PC-9 (cell line): Measurements from ENCODE around the gene NUDT17. TPM values are rescaled to one million over a fixed set of nuclear protein-coding genes. Genes with fewer than 3 reads are reported as not detected.

Experiments used
- BruUV-seq: library from RNA; stranded (reverse); fragments of 400-500 nt; replicated peaks from 2 replicates; lab custom pipeline; 2021; lab: Mats Ljungman, UMichigan
- CTCF ChIA-PET: fragments of 300-600 bp; sonication (Branson Sonifier 250); formaldehyde crosslinking; loops from one replicate; lab custom pipeline; 2022; ENCODE audit warnings: antibody characterized with exemption; lab: Charles Lee
- POLR2A ChIA-PET: fragments of 300-600 bp; sonication (Branson Sonifier 250); formaldehyde crosslinking; loops from one replicate; lab custom pipeline; 2022; ENCODE audit warnings: antibody characterized with exemption; ENCODE audit not compliant: unreplicated experiment; lab: Charles Lee
- DNase-seq, 2 experiments: peaks; one replicate each; pipeline versions ENCODE4 v3.0.0 to v3.0.0-alpha.2; 2015 to 2022; ENCODE audit warnings: mixed read lengths in 1 of 2
- H2AFZ ChIP-seq: fragments of 200-600 bp; sonication (generic); 2 replicates; pipeline ENCODE4 v1.8.1; 2017; ENCODE audit warnings: antibody characterized with exemption
- H3F3A ChIP-seq: fragments of 200-600 bp; sonication (generic); 2 replicates; pipeline ENCODE4 v1.8.1; 2017; ENCODE audit warnings: antibody characterized with exemption, mild to moderate bottlenecking, low read depth; ENCODE audit not compliant: insufficient read depth
- H3K27ac ChIP-seq: fragments of 200-600 bp; sonication (generic); 2 replicates; pipeline ENCODE4 v1.6.1; 2016; ENCODE audit warnings: mixed run types
- H3K27me3 ChIP-seq: fragments of 200-600 bp; sonication (generic); 2 replicates; pipeline ENCODE4 v1.6.1; 2016; ENCODE audit warnings: low read depth, mixed run types; ENCODE audit not compliant: insufficient read depth
- H3K36me3 ChIP-seq: fragments of 200-600 bp; sonication (generic); 2 replicates; pipeline ENCODE4 v1.6.1; 2016; ENCODE audit warnings: low read depth, mixed run types
- H3K4me1 ChIP-seq: fragments of 200-600 bp; sonication (generic); replicated peaks from 2 replicates; pipeline ENCODE4 v1.6.1; 2016; ENCODE audit warnings: mixed run types; ENCODE audit not compliant: insufficient read depth
- H3K4me2 ChIP-seq: fragments of 200-600 bp; sonication (generic); 2 replicates; pipeline ENCODE4 v1.6.1; 2017; ENCODE audit warnings: mixed run types
- H3K4me3 ChIP-seq: fragments of 200-600 bp; sonication (generic); 2 replicates; pipeline ENCODE4 v1.6.1; 2016; ENCODE audit warnings: mixed run types
- H3K79me2 ChIP-seq: fragments of 200-600 bp; sonication (generic); 2 replicates; pipeline ENCODE4 v1.6.1; 2017; ENCODE audit warnings: low read depth, mixed run types
- H3K9me2 ChIP-seq: fragments of 200-600 bp; sonication (generic); 2 replicates; pipeline ENCODE4 v1.8.1; 2017; ENCODE audit warnings: mild to moderate bottlenecking; ENCODE audit not compliant: insufficient read depth
- H3K9me3 ChIP-seq: fragments of 200-600 bp; sonication (generic); 2 replicates; pipeline ENCODE4 v1.8.1; 2016; ENCODE audit warnings: low read depth; ENCODE audit not compliant: insufficient read depth
- H4K20me1 ChIP-seq: fragments of 200-600 bp; sonication (generic); 2 replicates; pipeline ENCODE4 v1.8.1; 2017; ENCODE audit not compliant: insufficient read depth
- CTCF ChIP-seq: fragments of 200-600 bp; sonication (generic); conservative IDR thresholded peaks from 2 replicates; pipeline ENCODE4 v1.6.1; 2017; ENCODE audit warnings: mixed run types, antibody characterized with exemption, mild to moderate bottlenecking, moderate library complexity
- EZH2 ChIP-seq: fragments of 200-600 bp; sonication (generic); IDR thresholded peaks from 2 replicates; pipeline ENCODE4 v1.8.0; 2017; ENCODE audit warnings: antibody characterized with exemption, low read depth
- intact Hi-C: fragments of 100-400 bp; cut with micrococcal nuclease; formaldehyde crosslinking; loops from one replicate; pipeline ENCODE4 v1.10.0; 2022; ENCODE audit not compliant: unreplicated experiment
- total RNA-seq: library from RNA; stranded (reverse); gene quantifications from 2 replicates; pipeline ENCODE4 v1.2.3, GENCODE V29; 2021

The NUDT17 gene
- total RNA-seq, 1 experiment from 2014 or later, result 1.0 TPM

DNA sequence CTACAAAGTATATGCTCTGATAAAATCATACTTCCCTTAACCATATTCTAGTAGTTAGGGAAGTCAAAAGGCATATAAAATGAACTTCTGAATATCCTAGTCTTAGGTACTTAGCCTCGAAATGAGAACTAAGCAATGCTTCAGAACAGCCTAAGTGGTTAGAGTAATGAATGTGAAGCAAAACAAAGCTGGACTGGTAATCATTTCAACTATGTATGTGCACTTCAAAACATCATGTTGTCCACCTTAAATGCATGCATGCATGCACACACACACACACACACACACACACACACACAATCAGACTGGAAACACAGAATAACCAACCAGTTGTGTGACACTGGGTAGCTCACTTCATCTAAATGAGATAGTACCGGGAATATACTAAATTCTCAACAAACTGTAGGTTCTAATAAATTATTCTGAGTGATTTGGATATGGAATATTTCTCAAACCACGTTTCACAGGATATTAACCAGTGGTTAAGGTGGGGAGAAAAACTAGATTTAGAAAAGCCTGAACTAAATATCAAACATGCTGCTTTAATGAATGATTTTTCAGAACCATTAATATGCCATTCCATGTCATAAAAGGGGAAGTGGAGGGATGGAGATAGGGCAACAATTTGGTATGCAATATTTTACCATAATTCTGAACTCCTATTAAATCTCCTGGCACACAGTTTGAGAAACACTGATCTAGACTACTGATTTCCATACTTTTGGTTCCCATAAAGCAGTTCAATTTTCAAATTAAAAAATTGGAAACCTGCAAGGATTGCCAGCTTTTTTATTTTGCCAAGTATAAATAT lies 41.0 kb upstream of the NUDT17 start:
- H3K36me3 ChIP-seq, result no peaks in the 10 kb centered on the region
- H3K4me1 ChIP-seq, result peaks cover 7% of the 10 kb centered on the region; the same call in 1 of the 2 replicates
- TF ChIP-seq CTCF, result no peak
- TF ChIP-seq EZH2, result no peak
- peaks cover 67% of the 10 kb centered on the region for H3K79me2 ChIP-seq
- no peak overlapping the region for H3K4me2 ChIP-seq
- H3K9me2 ChIP-seq, result no peaks in the 10 kb centered on the region
- BruUV-seq, result no TSS peak
- H3K27me3 ChIP-seq, result no peaks in the 10 kb centered on the region
- CTCF ChIA-PET, result no interaction called here
- peaks cover 7% of the 10 kb centered on the region for H4K20me1 ChIP-seq
- 0 out of 2 replicates have a peak, but pooled peaks cover 6% of the 10 kb centered on the region for H3F3A ChIP-seq
- POLR2A ChIA-PET, result interaction anchor here (0.6 to 0.7 kb wide), 2 partner anchors 19 to 41 kb away, joined by 3 to 6 read pairs; partner anchors contain the start of genes NUDT17 and RNF115
- DNase-seq, result no peak
- no peak overlapping the region for H3K27ac ChIP-seq
- intact Hi-C loops, result no loop called here
- no peak overlapping the region for H3K4me3 ChIP-seq
- H2AFZ ChIP-seq, result no peak overlapping the region
- H3K9me3 ChIP-seq, result no peaks in the 10 kb centered on the region

- peaks cover 67% of the 10 kb centered on the region for H3K79me2 ChIP-seq
- intact Hi-C loops, result no loop called here
- no peaks in the 10 kb centered on the region for H3K36me3 ChIP-seq
- no peaks in the 10 kb centered on the region for H3K27me3 ChIP-seq
- H3K4me2 ChIP-seq, result no peak overlapping the region
- no peak overlapping the region for H3K27ac ChIP-seq
- DNase-seq, result no peak
- no peak overlapping the region for H2AFZ ChIP-seq
- peaks cover 7% of the 10 kb centered on the region; the same call in 1 of the 2 replicates for H3K4me1 ChIP-seq
- no peaks in the 10 kb centered on the region for H3K9me3 ChIP-seq
- ChIA-PET POLR2A (interaction anchor here (0.6 kb wide), 1 partner anchor 40 kb away, joined by 6 read pairs; the partner anchor contains the start of gene NUDT17), CTCF (no interaction called here)
- H4K20me1 ChIP-seq, result peaks cover 7% of the 10 kb centered on the region
- BruUV-seq, result no TSS peak
- H3K4me3 ChIP-seq, result no peak overlapping the region
- no peaks in the 10 kb centered on the region for H3K9me2 ChIP-seq
- 0 out of 2 replicates have a peak, but pooled peaks cover 6% of the 10 kb centered on the region for H3F3A ChIP-seq
- no peak for TF ChIP-seq CTCF
Observed at GRCh38 chr1:145805057-145805456, 40.4 kb upstream of the NUDT17 start.

DNA sequence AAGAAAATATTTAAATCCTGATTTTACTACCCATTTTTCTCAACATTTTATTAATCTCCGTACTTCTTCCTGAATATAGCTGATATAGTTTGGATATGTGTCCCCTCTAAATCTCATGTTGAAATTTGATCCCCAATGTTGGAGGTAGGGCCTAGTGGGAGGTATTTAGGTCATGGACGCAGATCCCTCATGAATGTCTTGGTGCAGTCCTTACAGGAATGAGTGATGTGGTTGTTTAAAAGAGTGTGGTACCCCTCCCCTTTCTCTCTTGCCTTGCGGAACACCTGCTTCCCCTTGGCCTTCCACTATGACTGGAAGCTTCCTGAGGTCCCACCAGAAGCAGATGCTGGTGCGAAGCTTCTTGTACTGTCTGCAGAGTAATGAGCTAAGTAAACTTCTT lies 39.0 kb upstream of the NUDT17 start:
- Histone ChIP-seq H3K9me2 (no peaks in the 10 kb centered on the region), H3K4me1 (peaks cover 7% of the 10 kb centered on the region; the same call in 1 of the 2 replicates), H2AFZ (no peak overlapping the region), H3K36me3 (no peaks in the 10 kb centered on the region), H3F3A (0 out of 2 replicates have a peak, but pooled peaks cover 6% of the 10 kb centered on the region), H3K27ac (no peak overlapping the region), H3K79me2 (peaks cover 59% of the 10 kb centered on the region), H3K27me3 (no peaks in the 10 kb centered on the region), H3K9me3 (no peaks in the 10 kb centered on the region), H3K4me2 (no peak overlapping the region), H3K4me3 (no peak overlapping the region), H4K20me1 (peaks cover 7% of the 10 kb centered on the region)
- DNase-seq, result no peak
- intact Hi-C loops, result no loop called here
- CTCF ChIA-PET, result interaction anchor here (0.5 kb wide), 1 partner anchor 33 kb away, joined by 3 read pairs; no protein-coding TSS in a partner anchor
- no TSS peak for BruUV-seq
- TF ChIP-seq EZH2 (no peak), CTCF (no peak)
- POLR2A ChIA-PET, result no interaction called here
